Mesendoderm (in vitro differentiated cells): Measurements from ENCODE around the gene EOMES. TPM values are rescaled to one million over a fixed set of nuclear protein-coding genes. Genes with fewer than 3 reads are reported as not detected.
"Not testable (repeated sequence)": the region's sequence is repeated elsewhere in the genome, so short reads cannot be mapped to it uniquely, and the experiment has no call there.

Experiments
- DNase-seq: peaks from one replicate; pipeline ENCODE4 v3.0.0; 2013
- H2AK5ac ChIP-seq: 2 replicates; pipeline ENCODE4 v1.6.1; 2013; ENCODE audit warnings: low read length, inconsistent platforms
- H2BK120ac ChIP-seq: 2 replicates; pipeline ENCODE4 v1.6.1; 2013; ENCODE audit warnings: low read depth, mild to moderate bottlenecking, low read length, moderate library complexity, mixed read lengths
- H2BK15ac ChIP-seq: replicated peaks from 2 replicates; pipeline ENCODE4 v1.6.1; 2013; ENCODE audit warnings: low read depth, mild to moderate bottlenecking, moderate library complexity
- H2BK5ac ChIP-seq: 2 replicates; pipeline ENCODE4 v1.6.1; 2013; ENCODE audit warnings: low read length, inconsistent platforms
- H3K18ac ChIP-seq: 2 replicates; pipeline ENCODE4 v1.6.1; 2013; ENCODE audit warnings: mild to moderate bottlenecking, low read length, mixed read lengths
- H3K23ac ChIP-seq: one replicate; pipeline ENCODE4 v1.6.1; 2013; ENCODE audit warnings: low read length
- H3K27ac ChIP-seq: 2 replicates; pipeline ENCODE4 v1.5.1; 2013; ENCODE audit warnings: low read depth, mild to moderate bottlenecking, inconsistent platforms, low read length, moderate library complexity
- H3K27me3 ChIP-seq: 2 replicates; pipeline ENCODE4 v1.6.1; 2013; ENCODE audit warnings: low read length, control low read depth, mild to moderate bottlenecking, inconsistent platforms; ENCODE audit not compliant: insufficient read depth, poor library complexity
- H3K36me3 ChIP-seq: 2 replicates; pipeline ENCODE4 v1.6.1; 2013; ENCODE audit warnings: low read length, inconsistent platforms; ENCODE audit not compliant: control insufficient read depth, insufficient read depth
- H3K4ac ChIP-seq: one replicate; pipeline ENCODE4 v1.6.1; 2013; ENCODE audit warnings: low read depth, mild to moderate bottlenecking, low read length, moderate library complexity
- H3K4me1 ChIP-seq: 2 replicates; pipeline ENCODE4 v1.6.1; 2013; ENCODE audit warnings: low read depth, low read length, inconsistent platforms; ENCODE audit not compliant: control insufficient read depth
- H3K4me2 ChIP-seq: 2 replicates; pipeline ENCODE4 v1.6.1; 2013; ENCODE audit warnings: low read length
- H3K4me3 ChIP-seq: 2 replicates; pipeline ENCODE4 v1.5.1; 2013; ENCODE audit warnings: mild to moderate bottlenecking, low read length
- H3K56ac ChIP-seq: one replicate; pipeline ENCODE4 v1.6.1; 2013; ENCODE audit warnings: low read length
- H3K79me1 ChIP-seq: 2 replicates; pipeline ENCODE4 v1.6.1; 2013; ENCODE audit warnings: low read length, inconsistent platforms
- H3K79me2 ChIP-seq: 2 replicates; pipeline ENCODE4 v1.6.1; 2013; ENCODE audit warnings: mild to moderate bottlenecking, low read length; ENCODE audit not compliant: control insufficient read depth, insufficient read depth
- H3K9ac ChIP-seq: 2 replicates; pipeline ENCODE4 v1.6.1; 2013; ENCODE audit warnings: low read length, inconsistent platforms
- H4K5ac ChIP-seq: one replicate; pipeline ENCODE4 v1.6.1; 2013; ENCODE audit warnings: low read length
- H4K8ac ChIP-seq: one replicate; pipeline ENCODE4 v1.6.1; 2013; ENCODE audit warnings: low read depth, mild to moderate bottlenecking, control low read depth, low read length, moderate library complexity
- WGBS: extraction: QIAGEN DNeasy Blood & Tissue Kit; methylation state at CpG from one replicate; pipeline ENCODE4 v1.1.7; 2013; ENCODE audit warnings: low lambda C conversion rate, missing lambda C conversion rate; ENCODE audit not compliant: insufficient coverage; ENCODE audit errors: extremely low coverage; 5-methylcytosine and 5-hydroxymethylcytosine counted together
- polyA plus RNA-seq, 2 experiments: library from polyadenylated mRNA; stranded (reverse); fragments of 200-250 nt; gene quantifications; one replicate each; pipeline ENCODE4 v1.2.3, GENCODE V29; 2013

EOMES gene
- 314 TPM for polyA plus RNA-seq (2013, experiment 1 of 2)
- 293 TPM for polyA plus RNA-seq (2013, experiment 2 of 2)

GRCh38 chr3:27721717-27722564, at the start of gene EOMES:
Gene EOMES, minus strand, starts transcription at chr3:27722323. Its CDS starts 29 bp downstream, at chr3:27722294.
- peak within 1 kb of the TSS; percentile 96 for H3K4me3 ChIP-seq
- peak within 1 kb of the TSS; percentile 98 for H3K9ac ChIP-seq
- peak; percentile 95 for DNase-seq
- H3K56ac ChIP-seq: peak within 1 kb of the TSS; percentile 99
- peaks cover 48% of the 10 kb centered on the region for H3K79me2 ChIP-seq
- no CpG with 5 or more reads among the region's 81 CpGs for WGBS
- peak within 1 kb of the TSS; percentile 20 for H3K23ac ChIP-seq
- peak within 1 kb of the TSS; percentile 92 for H2BK120ac ChIP-seq
- peaks cover 7% of the 10 kb centered on the region for H3K36me3 ChIP-seq
- no peaks in the 10 kb centered on the region for H3K79me1 ChIP-seq
- H2AK5ac ChIP-seq: no peak within 1 kb of the TSS
- peak within 1 kb of the TSS; percentile 73 for H3K4ac ChIP-seq
- no peak within 1 kb of the TSS for H2BK15ac ChIP-seq
- H3K4me2 ChIP-seq: peak within 1 kb of the TSS; percentile 80
- H3K27ac ChIP-seq: peak within 1 kb of the TSS; percentile 99
- peak within 1 kb of the TSS; percentile 91 for H2BK5ac ChIP-seq
- H4K5ac ChIP-seq: no peak within 1 kb of the TSS
- no peaks in the 10 kb centered on the region for H3K27me3 ChIP-seq
- peak within 1 kb of the TSS; percentile 96 for H3K18ac ChIP-seq
- peaks cover 13% of the 10 kb centered on the region for H3K4me1 ChIP-seq
- H4K8ac ChIP-seq: peak within 1 kb of the TSS; percentile 57

- H3K23ac ChIP-seq, H3K9ac ChIP-seq, H3K79me1 ChIP-seq, H3K18ac ChIP-seq, H4K5ac ChIP-seq, H3K27me3 ChIP-seq, H3K4me3 ChIP-seq, H3K4me1 ChIP-seq, H3K56ac ChIP-seq, H2BK15ac ChIP-seq, H3K79me2 ChIP-seq, H3K4ac ChIP-seq, H2AK5ac ChIP-seq, H2BK5ac ChIP-seq, H4K8ac ChIP-seq, H3K27ac ChIP-seq, H3K4me2 ChIP-seq, H3K36me3 ChIP-seq, H2BK120ac ChIP-seq: not testable (repeated sequence)
- DNase-seq: peak; percentile 89
- WGBS: no CpG with 5 or more reads among the region's 4 CpGs
Measured at GRCh38 chr3:27770384-27770783, 48.3 kb upstream of the EOMES start.

DNA sequence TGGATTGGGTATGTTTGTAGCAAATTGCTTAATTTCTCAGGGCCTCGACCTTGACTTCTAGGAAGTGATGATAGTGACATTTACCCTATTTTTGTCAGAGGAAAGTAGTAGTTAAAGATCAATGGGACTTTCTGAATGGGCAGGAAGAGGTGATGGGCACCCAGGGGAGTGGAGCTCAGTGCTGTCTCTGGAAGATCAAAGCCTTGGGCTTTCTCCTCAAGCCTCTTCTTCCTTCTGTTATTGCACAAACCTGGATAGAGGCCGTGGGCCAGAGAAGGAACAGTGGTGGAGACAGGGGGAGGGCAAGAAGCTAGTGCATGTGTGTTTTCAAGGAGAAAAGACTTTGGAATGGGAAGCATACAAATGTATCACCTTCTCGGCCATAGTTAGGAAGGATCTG, 44.9 kb upstream of the EOMES start:
- Histone ChIP-seq H3K9ac (no peak overlapping the region), H3K79me2 (no peaks in the 10 kb centered on the region), H3K4me3 (no peak overlapping the region), H2BK5ac (no peak overlapping the region), H3K4me2 (no peak overlapping the region), H3K79me1 (no peaks in the 10 kb centered on the region), H2BK15ac (no peak overlapping the region), H3K56ac (no peak overlapping the region), H2AK5ac (no peak overlapping the region), H3K4ac (no peak overlapping the region), H4K8ac (peak overlapping the region; percentile 87), H3K4me1 (no peaks in the 10 kb centered on the region), H3K18ac (no peak overlapping the region), H3K27me3 (no peaks in the 10 kb centered on the region), H2BK120ac (no peak overlapping the region), H4K5ac (no peak overlapping the region), H3K27ac (no peak overlapping the region), H3K36me3 (no peaks in the 10 kb centered on the region), H3K23ac (no peak overlapping the region)
- no peak for DNase-seq
- no CpG with 5 or more reads among the region's 3 CpGs for WGBS

DNA sequence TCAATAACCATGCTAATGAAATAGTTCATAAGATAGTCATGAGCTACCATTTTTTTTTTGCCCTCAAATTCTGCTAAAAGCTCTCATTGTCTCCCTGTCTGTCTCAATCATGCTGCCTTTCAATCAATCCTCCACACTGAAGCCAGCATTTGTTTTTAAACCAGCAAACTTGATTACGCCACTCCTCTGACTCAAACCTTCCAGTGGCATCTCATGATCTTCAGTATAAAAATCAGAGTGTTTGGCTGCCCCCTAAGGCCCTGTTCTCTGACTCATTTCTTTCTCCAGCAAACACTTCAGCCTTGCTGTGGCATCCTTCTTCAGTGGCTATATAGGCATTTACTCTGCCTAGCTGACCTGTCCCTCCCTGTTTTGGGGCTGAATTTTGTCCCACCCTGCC, 36.0 kb upstream of the EOMES start:
- no peaks in the 10 kb centered on the region for H3K79me2 ChIP-seq
- peak; percentile 55 for DNase-seq
- no peak overlapping the region for H2BK15ac ChIP-seq
- no peaks in the 10 kb centered on the region for H3K36me3 ChIP-seq
- no peak overlapping the region for H3K4ac ChIP-seq
- no peak overlapping the region for H3K27ac ChIP-seq
- no peak overlapping the region for H2BK5ac ChIP-seq
- no peak overlapping the region for H2AK5ac ChIP-seq
- H3K9ac ChIP-seq: no peak overlapping the region
- no peaks in the 10 kb centered on the region for H3K4me1 ChIP-seq
- no peak overlapping the region for H3K4me2 ChIP-seq
- no peak overlapping the region for H3K56ac ChIP-seq
- no CpG with 5 or more reads among the region's 1 CpG for WGBS
- no peaks in the 10 kb centered on the region for H3K79me1 ChIP-seq
- no peak overlapping the region for H3K4me3 ChIP-seq
- H3K18ac ChIP-seq: no peak overlapping the region
- H2BK120ac ChIP-seq: no peak overlapping the region
- no peaks in the 10 kb centered on the region for H3K27me3 ChIP-seq
- no peak overlapping the region for H4K5ac ChIP-seq
- H4K8ac ChIP-seq: no peak overlapping the region
- H3K23ac ChIP-seq: no peak overlapping the region

DNA sequence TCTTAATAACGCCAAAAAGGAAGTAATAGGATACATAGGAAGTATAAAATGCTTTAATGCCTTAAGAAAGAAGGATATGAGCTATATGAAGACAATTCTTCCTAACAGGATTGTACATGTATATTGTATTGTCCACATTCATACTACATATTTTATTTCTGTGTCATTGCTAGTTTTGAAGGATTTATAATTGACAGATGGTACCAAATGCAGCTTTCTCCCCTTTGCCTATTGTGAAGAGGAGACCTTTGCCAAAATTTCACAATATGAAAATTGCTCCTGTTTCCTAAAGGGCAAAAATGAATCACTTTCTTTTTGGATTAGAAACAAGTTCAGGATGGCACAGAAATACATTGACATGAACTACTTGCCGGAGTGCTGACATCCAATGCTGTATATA, 34.8 kb upstream of the EOMES start:
- H3K36me3 ChIP-seq: no peaks in the 10 kb centered on the region
- H4K5ac ChIP-seq: no peak overlapping the region
- no peak for DNase-seq
- H3K9ac ChIP-seq: no peak overlapping the region
- no peak overlapping the region for H2AK5ac ChIP-seq
- no peak overlapping the region for H3K23ac ChIP-seq
- no peak overlapping the region for H2BK120ac ChIP-seq
- no peaks in the 10 kb centered on the region for H3K79me2 ChIP-seq
- no peak overlapping the region for H3K4me2 ChIP-seq
- no peak overlapping the region for H2BK15ac ChIP-seq
- no peak overlapping the region for H4K8ac ChIP-seq
- H3K4me1 ChIP-seq: no peaks in the 10 kb centered on the region
- H3K4ac ChIP-seq: no peak overlapping the region
- H3K56ac ChIP-seq: no peak overlapping the region
- H3K27ac ChIP-seq: no peak overlapping the region
- WGBS: no CpG with 5 or more reads among the region's 2 CpGs
- H3K79me1 ChIP-seq: no peaks in the 10 kb centered on the region
- H3K18ac ChIP-seq: no peak overlapping the region
- no peak overlapping the region for H2BK5ac ChIP-seq
- no peak overlapping the region for H3K4me3 ChIP-seq
- H3K27me3 ChIP-seq: no peaks in the 10 kb centered on the region
